H9 (cell line): ENCODE results near the gene MSI1. TPM values are rescaled to one million over a fixed set of nuclear protein-coding genes. Genes with fewer than 3 reads are reported as not detected.
A peak's percentile ranks its signal among the peaks of the same experiment; 100 is the strongest.

Experiments
- DNase-seq: peaks from one replicate; pipeline ENCODE4 v3.0.0-alpha.2; 2017
- H2AFZ ChIP-seq: one replicate; pipeline ENCODE4 v1.6.1; 2013; ENCODE audit warnings: mild to moderate bottlenecking, low read length, control low read depth, moderate library complexity
- H2AK5ac ChIP-seq: 2 replicates; pipeline ENCODE4 v1.6.1; 2013; ENCODE audit warnings: low read length, control low read depth, mixed read lengths; ENCODE audit not compliant: insufficient read length
- H2BK120ac ChIP-seq: one replicate; pipeline ENCODE4 v1.6.1; 2013; ENCODE audit warnings: low read depth, mild to moderate bottlenecking, low read length, control low read depth, inconsistent platforms; ENCODE audit not compliant: poor library complexity, severe bottlenecking
- H2BK12ac ChIP-seq: 2 replicates; pipeline ENCODE4 v1.6.1; 2013; ENCODE audit warnings: low read length, control low read depth, mixed read lengths, low read depth; ENCODE audit not compliant: insufficient read length
- H2BK15ac ChIP-seq: 2 replicates; pipeline ENCODE4 v1.6.1; 2013; ENCODE audit warnings: low read depth, low read length, control low read depth
- H2BK20ac ChIP-seq: one replicate; pipeline ENCODE4 v1.6.1; 2013; ENCODE audit warnings: low read depth, mild to moderate bottlenecking, low read length, control low read depth, inconsistent platforms; ENCODE audit not compliant: poor library complexity, severe bottlenecking
- H2BK5ac ChIP-seq: 2 replicates; pipeline ENCODE4 v1.6.1; 2013; ENCODE audit warnings: low read length, control low read depth, mixed read lengths; ENCODE audit not compliant: insufficient read length
- H3K14ac ChIP-seq: 2 replicates; pipeline ENCODE4 v1.6.1; 2013; ENCODE audit warnings: low read length, control low read depth; ENCODE audit not compliant: insufficient read depth
- H3K18ac ChIP-seq: 2 replicates; pipeline ENCODE4 v1.6.1; 2013; ENCODE audit warnings: low read depth, mild to moderate bottlenecking, mixed read lengths, low read length, control low read depth; ENCODE audit not compliant: insufficient read length
- H3K23ac ChIP-seq: 2 replicates; pipeline ENCODE4 v1.6.1; 2013; ENCODE audit warnings: low read length, control low read depth, mixed read lengths, low read depth; ENCODE audit not compliant: insufficient read length
- H3K23me2 ChIP-seq: 2 replicates; pipeline ENCODE4 v1.6.1; 2013; ENCODE audit warnings: low read depth, mild to moderate bottlenecking, mixed read lengths, low read length, control low read depth; ENCODE audit not compliant: insufficient read length, poor library complexity, severe bottlenecking
- H3K27ac ChIP-seq: 2 replicates; pipeline ENCODE4 v1.5.1; 2013; ENCODE audit warnings: low read length, control low read depth, mixed read lengths, low read depth; ENCODE audit not compliant: insufficient read length
- H3K27me3 ChIP-seq: 2 replicates; pipeline ENCODE4 v1.6.1; 2013; ENCODE audit warnings: low read length, control low read depth, inconsistent platforms; ENCODE audit not compliant: insufficient read depth
- H3K4ac ChIP-seq: 2 replicates; pipeline ENCODE4 v1.6.1; 2013; ENCODE audit warnings: low read depth, mild to moderate bottlenecking, control low read depth, inconsistent platforms, low read length, moderate library complexity
- H3K4me1 ChIP-seq: 2 replicates; pipeline ENCODE4 v1.6.1; 2013; ENCODE audit warnings: low read length, control low read depth, inconsistent platforms; ENCODE audit not compliant: insufficient read depth
- H3K4me2 ChIP-seq: 2 replicates; pipeline ENCODE4 v1.6.1; 2013; ENCODE audit warnings: low read length, control low read depth, mixed read lengths; ENCODE audit not compliant: insufficient read length, insufficient read depth
- H3K56ac ChIP-seq: 2 replicates; pipeline ENCODE4 v1.6.1; 2013; ENCODE audit warnings: low read depth, mild to moderate bottlenecking, mixed read lengths, low read length, control low read depth; ENCODE audit not compliant: insufficient read length
- H3K79me1 ChIP-seq: 2 replicates; pipeline ENCODE4 v1.6.1; 2013; ENCODE audit warnings: low read depth, mild to moderate bottlenecking, moderate library complexity, low read length, control low read depth, inconsistent platforms; ENCODE audit not compliant: insufficient read depth, poor library complexity, severe bottlenecking
- H3K79me2 ChIP-seq: 2 replicates; pipeline ENCODE4 v1.6.1; 2013; ENCODE audit warnings: low read length, control low read depth, inconsistent platforms; ENCODE audit not compliant: insufficient read depth
- H3K9ac ChIP-seq: 2 replicates; pipeline ENCODE4 v1.6.1; 2013; ENCODE audit warnings: low read length, control low read depth, mixed read lengths; ENCODE audit not compliant: insufficient read length; ENCODE audit errors: extremely low read depth
- H3K9me3 ChIP-seq: one replicate; pipeline ENCODE4 v1.6.1; 2013; ENCODE audit warnings: low read depth, low read length, inconsistent platforms; ENCODE audit not compliant: control insufficient read depth
- H3T11ph ChIP-seq: one replicate; pipeline ENCODE4 v1.6.1; 2013; ENCODE audit warnings: mild to moderate bottlenecking, low read length, control low read depth, inconsistent platforms
- H4K20me1 ChIP-seq: one replicate; pipeline ENCODE4 v1.6.1; 2013; ENCODE audit not compliant: control insufficient read depth, insufficient read length, insufficient read depth
- H4K5ac ChIP-seq: 2 replicates; pipeline ENCODE4 v1.6.1; 2013; ENCODE audit warnings: low read depth, mild to moderate bottlenecking, mixed read lengths, low read length, control low read depth; ENCODE audit not compliant: insufficient read length
- H4K8ac ChIP-seq: replicated peaks from 2 replicates; pipeline ENCODE4 v1.6.1; 2013; ENCODE audit warnings: low read length, control low read depth, mixed read lengths, low read depth; ENCODE audit not compliant: insufficient read length
- H4K91ac ChIP-seq: 2 replicates; pipeline ENCODE4 v1.6.1; 2013; ENCODE audit warnings: low read depth, mild to moderate bottlenecking, moderate library complexity, mixed read lengths, low read length, control low read depth; ENCODE audit not compliant: insufficient read length
- H3K27ac Mint-ChIP-seq, 3 experiments: 2 replicates in 2 of 3; 3 replicates in 1 of 3; pipeline ENCODE4 v1.8.0; 2020 to 2021; ENCODE audit warnings: mixed read lengths in 3 of 3, mild to moderate bottlenecking in 1 of 3, moderate library complexity in 1 of 3
- H3K27me3 Mint-ChIP-seq: 2 replicates; pipeline ENCODE4 v1.8.0; 2021; ENCODE audit warnings: low read depth, mild to moderate bottlenecking, moderate library complexity, mixed read lengths
- H3K36me3 Mint-ChIP-seq, 3 experiments: 2 replicates in 2 of 3; 3 replicates in 1 of 3; pipeline ENCODE4 v1.8.0; 2020 to 2021; ENCODE audit warnings: low read depth in 3 of 3, mixed read lengths in 3 of 3; ENCODE audit not compliant: insufficient read depth in 1 of 3
- H3K4me1 Mint-ChIP-seq, 2 experiments: 2 replicates each; pipeline ENCODE4 v1.8.0; 2020; ENCODE audit warnings: mixed read lengths in 2 of 2
- H3K4me3 Mint-ChIP-seq, 2 experiments: 2 replicates in 1 of 2; 3 replicates in 1 of 2; pipeline ENCODE4 v1.8.0; 2020 to 2021; ENCODE audit warnings: mild to moderate bottlenecking in 2 of 2, mixed read lengths in 2 of 2, moderate library complexity in 1 of 2
- H3K9me3 Mint-ChIP-seq, 2 experiments: 2 replicates in 1 of 2; 3 replicates in 1 of 2; pipeline ENCODE4 v1.8.0; 2020; ENCODE audit warnings: mild to moderate bottlenecking in 2 of 2, mixed read lengths in 2 of 2, moderate library complexity in 1 of 2
- WGBS: extraction: QIAGEN DNeasy Blood & Tissue Kit; methylation state at CpG from one replicate; pipeline ENCODE4 v1.1.7; 2013; ENCODE audit warnings: missing lambda C conversion rate, low lambda C conversion rate, mixed read lengths; ENCODE audit not compliant: insufficient read length; ENCODE audit errors: extremely low coverage; 5-methylcytosine and 5-hydroxymethylcytosine counted together
- total RNA-seq: library from RNA; stranded (reverse); gene quantifications from 2 replicates; pipeline ENCODE4 v1.2.1, GENCODE V29; 2021
- TF ChIP-seq, protein P1 (sequence below): fragments of 200-600 bp; sonication (generic); conservative IDR thresholded peaks from 3 replicates; pipeline ENCODE4 v1.8.0; 2021; ENCODE audit warnings: antibody characterized with exemption, mild to moderate bottlenecking

MSI1 gene
- total RNA-seq, 1 experiment from 2014 or later = 91.5 TPM

DNA sequence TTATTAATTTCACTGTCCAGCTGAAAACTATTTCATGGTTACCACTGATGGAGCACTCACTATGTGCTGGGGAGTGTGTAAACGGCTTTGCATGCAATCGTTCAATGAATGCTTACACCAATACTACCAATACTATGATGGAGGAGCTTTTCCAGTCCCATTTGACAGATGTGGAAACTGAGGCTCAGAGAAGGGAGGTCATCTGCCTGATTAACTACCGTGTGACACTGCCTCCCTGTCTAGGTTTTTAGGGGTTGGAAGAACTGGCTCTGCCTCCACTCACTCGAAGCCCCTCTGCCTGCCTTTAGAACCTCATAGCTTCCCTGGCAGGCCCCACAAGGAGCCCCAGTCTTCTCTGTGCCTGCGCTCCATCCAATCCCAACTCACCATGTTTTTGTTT, 11.9 kb downstream of the MSI1 start:
- Histone ChIP-seq H2BK12ac (no peak overlapping the region), H3K9ac (no peak overlapping the region), H3K23me2 (no peaks in the 10 kb centered on the region), H3K79me2 (no peaks in the 10 kb centered on the region), H2BK120ac (no peak overlapping the region), H2AFZ (no peak overlapping the region), H3K18ac (no peak overlapping the region), H3K4me2 (no peak overlapping the region), H2BK5ac (no peak overlapping the region), H3K56ac (no peak overlapping the region), H4K20me1 (no peaks in the 10 kb centered on the region), H2BK15ac (no peak overlapping the region), H3K14ac (no peak overlapping the region), H3K23ac (no peak overlapping the region), H4K91ac (no peak overlapping the region), H3T11ph (no peak overlapping the region), H2AK5ac (no peak overlapping the region), H3K4ac (no peak overlapping the region), H4K5ac (no peak overlapping the region), H3K9me3 (no peaks in the 10 kb centered on the region), H3K27ac (no peak overlapping the region), H3K4me1 (peaks cover 6% of the 10 kb centered on the region; the same call in 1 of the 2 replicates), H2BK20ac (no peak overlapping the region), H3K79me1 (no peaks in the 10 kb centered on the region), H4K8ac (no peak overlapping the region), H3K27me3 (no peaks in the 10 kb centered on the region)
- no peak for DNase-seq
- peaks cover 38 to 39% of the 10 kb centered on the region in 2 experiments for H3K4me1 Mint-ChIP-seq
- TF ChIP-seq, protein P1, sequence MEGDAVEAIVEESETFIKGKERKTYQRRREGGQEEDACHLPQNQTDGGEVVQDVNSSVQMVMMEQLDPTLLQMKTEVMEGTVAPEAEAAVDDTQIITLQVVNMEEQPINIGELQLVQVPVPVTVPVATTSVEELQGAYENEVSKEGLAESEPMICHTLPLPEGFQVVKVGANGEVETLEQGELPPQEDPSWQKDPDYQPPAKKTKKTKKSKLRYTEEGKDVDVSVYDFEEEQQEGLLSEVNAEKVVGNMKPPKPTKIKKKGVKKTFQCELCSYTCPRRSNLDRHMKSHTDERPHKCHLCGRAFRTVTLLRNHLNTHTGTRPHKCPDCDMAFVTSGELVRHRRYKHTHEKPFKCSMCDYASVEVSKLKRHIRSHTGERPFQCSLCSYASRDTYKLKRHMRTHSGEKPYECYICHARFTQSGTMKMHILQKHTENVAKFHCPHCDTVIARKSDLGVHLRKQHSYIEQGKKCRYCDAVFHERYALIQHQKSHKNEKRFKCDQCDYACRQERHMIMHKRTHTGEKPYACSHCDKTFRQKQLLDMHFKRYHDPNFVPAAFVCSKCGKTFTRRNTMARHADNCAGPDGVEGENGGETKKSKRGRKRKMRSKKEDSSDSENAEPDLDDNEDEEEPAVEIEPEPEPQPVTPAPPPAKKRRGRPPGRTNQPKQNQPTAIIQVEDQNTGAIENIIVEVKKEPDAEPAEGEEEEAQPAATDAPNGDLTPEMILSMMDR = no peak
- H3K27me3 Mint-ChIP-seq = no peaks in the 10 kb centered on the region; the same call in 1 of the 2 replicates
- H3K36me3 Mint-ChIP-seq = peaks cover 41 to 81% (median 78%) of the 10 kb centered on the region in 3 experiments
- H3K9me3 Mint-ChIP-seq = no peaks in the 10 kb centered on the region
- no peak overlapping the region for H3K4me3 Mint-ChIP-seq
- no CpG with 5 or more reads among the region's 5 CpGs for WGBS
- H3K27ac Mint-ChIP-seq = peak overlapping the region in 2 of 3 experiments; percentile 24 to 38; a peak in 4 of 7 replicates
